HG03558 (cell line): ENCODE measurements around the gene ARMC6.
"Not testable (repeated sequence)": the region's sequence is repeated elsewhere in the genome, so short reads cannot be mapped to it uniquely, and the experiment has no call there.

Source experiments
- ATAC-seq: cut with Tn5 transposase; IDR thresholded peaks from one replicate; pipeline ENCODE4 v1.9.1; 2021; ENCODE audit warnings: moderate number of reproducible peaks; ENCODE audit not compliant: unreplicated experiment; ENCODE audit errors: extremely low read depth

The ARMC6 gene

DNA sequence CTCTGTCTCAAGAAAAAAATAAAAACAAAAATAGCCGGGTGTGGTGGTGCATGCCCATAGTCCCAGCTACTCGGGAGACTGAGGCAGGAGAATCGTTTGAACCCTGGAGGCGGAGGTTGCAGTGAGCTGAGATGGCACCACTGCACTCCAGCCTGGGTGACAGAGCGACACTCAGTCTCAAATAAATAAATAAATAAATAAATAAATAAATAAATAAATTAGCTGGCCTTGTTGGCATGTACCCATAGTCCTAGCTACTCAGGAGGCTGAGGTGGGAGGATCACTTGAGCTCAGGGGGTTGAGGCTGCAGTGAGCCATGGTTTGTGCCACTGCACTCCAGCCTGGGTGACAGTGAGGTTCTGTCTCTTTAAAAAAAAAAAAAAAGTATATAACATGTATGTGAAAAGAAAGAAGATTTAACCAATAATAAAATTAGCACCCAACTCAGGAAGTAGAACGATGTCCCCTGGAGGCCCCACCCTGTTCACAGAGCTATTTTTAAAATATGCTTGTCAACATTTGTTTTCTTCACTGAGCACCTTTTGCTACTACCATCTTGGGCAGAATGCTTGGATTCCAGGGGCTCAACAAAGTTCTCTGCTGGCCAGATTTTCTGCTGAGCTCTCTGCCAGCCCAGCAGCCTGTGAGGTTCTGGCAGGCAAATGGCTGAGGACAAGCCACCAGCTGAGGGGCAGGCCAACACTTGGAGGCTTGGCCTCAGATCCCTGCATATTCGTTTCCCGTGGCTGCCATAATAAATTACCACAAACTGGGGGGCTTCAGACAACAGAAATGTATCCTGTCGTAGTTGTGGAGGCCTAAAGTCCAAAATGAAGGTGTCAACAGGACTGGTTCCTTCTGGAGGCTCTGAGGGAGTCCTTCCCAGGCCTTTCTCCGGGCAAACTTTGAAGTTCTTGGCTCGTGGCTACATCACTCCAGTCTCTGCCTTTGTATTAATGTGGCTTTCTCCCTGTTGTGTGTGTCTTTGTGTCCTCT lies 35.6 kb downstream of the ARMC6 start:
- ATAC-seq: no peak

DNA sequence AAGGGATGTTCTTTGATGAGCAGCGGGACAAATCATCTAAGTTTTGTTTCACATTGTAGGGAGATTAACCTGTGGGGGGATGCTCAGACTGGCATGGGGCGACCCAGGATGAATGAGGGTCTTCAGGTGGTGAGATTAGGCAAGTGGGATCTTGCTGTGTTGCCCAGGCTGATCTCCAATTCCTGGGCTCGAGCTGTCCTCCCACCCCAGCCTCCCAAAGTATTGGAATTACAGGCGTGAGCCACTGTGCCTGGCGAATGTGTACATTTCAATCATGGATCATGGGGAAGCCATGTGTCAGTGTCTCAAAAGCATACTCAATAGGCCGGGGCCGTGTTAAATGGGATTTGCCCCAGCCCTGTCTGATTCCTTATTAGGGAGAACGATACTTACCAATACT lies 38.5 kb downstream of the ARMC6 start:
- ATAC-seq: no peak

DNA sequence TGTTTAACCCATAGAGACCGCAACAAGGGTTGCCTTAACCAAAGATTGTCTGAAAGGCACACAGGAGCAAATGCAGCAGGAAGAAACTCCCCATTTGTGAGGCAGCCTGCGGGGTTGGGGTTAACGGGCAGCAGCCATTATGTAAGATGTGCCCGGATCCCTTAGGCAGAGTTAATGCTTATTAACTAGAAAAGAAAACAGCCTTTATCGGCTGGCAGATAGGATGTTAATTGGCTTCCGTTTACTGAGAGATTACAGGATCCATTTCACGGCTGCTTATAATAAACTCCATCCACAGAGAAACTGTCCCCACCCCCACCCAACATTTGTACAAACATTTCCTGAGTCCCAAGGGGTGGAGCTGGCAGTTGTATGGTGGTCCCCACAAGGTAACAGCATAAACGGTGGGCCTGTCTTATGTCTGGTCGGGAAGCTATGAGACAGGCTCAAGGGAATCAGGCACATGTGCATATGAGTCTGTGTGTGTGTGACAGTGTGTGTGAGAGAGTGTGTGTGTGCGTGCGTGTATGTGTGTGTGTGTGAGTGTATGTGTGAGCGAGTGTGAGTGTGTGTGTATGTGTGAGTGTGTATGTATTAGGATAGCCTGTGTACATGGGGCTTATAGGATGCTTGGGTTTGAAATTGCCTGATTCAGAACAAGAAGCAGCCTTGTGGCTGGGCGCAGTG lies 40.9 kb downstream of the ARMC6 start:
- no peak for ATAC-seq

DNA sequence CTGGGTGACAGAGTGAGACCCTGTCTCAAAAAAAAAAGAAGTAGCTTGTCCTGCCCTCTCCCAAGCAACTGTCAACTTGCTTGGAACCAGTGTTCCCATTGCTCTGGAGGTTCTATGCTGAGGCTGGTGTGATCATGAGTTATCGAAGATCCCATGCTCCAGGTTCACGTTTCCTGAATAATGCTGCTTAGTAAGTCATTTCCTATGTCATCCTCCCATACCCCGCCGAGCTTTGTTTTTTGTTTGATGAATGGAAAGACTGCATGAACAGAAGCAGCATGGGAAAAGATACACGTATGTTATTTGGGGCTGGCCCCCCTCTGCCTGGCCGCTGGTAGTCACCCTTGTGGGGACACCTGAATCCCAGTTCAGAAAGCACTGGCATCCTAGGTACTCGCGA lies 41.7 kb downstream of the ARMC6 start:
- no peak for ATAC-seq

DNA sequence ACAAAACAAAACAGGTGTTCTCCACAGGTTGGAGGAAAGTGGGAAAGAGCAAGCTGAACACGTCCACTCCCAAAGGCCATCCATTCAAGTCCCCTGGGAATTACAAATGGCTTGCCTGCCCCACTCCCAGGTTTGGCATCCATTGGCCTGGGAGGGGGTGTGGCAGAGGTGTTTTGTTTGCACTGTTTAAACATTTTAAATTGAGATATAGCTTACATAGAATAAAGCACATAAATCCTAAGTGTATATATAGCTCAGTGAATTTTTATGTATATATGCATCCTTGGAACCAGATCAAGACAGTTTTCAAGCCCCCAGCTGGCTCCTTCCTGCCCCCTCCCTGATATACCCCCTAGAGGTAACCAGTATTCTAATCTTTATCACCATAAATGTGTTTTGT lies 43.1 kb downstream of the ARMC6 start:
- ATAC-seq: no peak

DNA sequence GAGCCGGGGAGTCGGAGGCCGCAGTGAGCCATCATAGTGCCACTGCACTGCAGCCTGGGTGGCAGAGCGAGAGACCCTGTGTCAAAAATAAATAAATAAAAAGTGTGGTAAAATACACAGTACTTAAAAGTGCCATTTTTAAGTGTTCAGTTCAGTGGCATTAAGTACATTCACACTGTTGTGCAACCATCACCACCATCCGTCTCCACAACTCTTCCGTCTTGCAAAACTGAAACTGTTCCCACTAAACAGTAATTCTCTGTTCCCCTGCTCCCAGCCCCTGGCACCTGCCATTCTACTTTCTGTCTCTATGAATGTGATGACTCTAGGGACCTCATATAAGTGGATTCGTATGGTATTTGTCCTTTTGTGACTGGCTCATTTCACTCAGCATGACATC lies 43.7 kb downstream of the ARMC6 start:
- no peak for ATAC-seq

DNA sequence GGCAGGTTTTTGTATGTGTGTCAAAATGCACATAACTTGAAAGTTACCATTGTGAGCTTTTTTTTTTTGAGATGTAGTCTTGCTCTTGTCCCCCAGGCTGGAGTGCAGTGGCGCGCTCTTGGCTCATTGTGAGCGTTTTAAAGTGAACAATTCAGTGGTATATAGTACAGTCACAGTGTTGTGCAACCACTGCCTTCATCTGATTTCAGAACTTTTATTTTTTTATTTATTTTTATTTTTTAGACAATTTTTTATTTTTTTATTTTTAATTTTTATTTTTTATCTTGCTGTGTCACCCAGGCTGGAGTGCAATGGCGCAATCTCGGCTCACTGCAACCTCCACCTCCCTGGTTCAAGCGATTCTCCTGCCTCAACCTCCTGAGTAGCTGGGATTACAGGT lies 45.4 kb downstream of the ARMC6 start:
- no peak for ATAC-seq

DNA sequence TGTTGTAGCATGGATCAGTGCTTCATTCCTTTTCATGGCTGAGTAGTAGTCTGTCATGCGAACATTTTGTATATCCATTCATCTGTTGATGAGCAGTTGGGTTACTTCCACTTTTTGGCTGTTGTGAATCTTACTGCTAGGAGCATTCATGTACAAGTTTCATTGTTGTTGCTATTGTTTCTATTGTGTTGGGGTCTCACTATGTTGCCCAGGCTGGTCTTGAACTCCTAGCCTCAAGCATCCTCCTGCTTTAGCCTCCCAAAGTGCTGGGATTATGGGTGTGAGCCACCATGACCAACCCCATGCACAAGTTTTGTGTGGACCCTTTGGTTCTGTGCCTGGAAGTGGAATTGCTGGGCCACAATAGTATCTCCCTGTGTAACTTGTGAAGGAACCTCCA lies 46.2 kb downstream of the ARMC6 start:
- ATAC-seq: no peak

DNA sequence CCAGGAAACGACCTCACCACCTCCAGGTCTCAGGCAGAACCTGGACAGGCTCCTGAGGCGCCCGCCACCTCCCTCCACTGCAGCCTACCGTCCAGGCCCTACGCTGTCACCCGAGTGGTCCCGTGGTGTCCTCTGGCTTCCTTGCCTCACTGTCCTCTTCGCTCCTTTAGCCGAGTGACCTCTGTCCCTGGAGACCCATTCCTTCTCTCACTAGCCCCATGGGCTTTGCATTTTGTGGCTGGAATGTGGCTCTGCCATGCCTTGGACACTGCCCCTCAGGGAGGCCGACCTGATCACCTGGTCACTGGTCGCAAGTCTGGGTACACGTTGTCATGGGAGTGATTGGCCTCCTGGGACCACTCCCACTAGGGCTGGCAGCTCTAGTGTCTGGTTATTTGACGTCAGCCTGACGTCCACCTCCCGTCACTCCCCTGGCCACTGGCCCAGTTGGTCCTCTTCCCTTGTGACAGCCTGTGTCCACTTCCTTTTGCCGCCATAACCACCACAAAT lies 48.3 kb downstream of the ARMC6 start:
- ATAC-seq: no peak

DNA sequence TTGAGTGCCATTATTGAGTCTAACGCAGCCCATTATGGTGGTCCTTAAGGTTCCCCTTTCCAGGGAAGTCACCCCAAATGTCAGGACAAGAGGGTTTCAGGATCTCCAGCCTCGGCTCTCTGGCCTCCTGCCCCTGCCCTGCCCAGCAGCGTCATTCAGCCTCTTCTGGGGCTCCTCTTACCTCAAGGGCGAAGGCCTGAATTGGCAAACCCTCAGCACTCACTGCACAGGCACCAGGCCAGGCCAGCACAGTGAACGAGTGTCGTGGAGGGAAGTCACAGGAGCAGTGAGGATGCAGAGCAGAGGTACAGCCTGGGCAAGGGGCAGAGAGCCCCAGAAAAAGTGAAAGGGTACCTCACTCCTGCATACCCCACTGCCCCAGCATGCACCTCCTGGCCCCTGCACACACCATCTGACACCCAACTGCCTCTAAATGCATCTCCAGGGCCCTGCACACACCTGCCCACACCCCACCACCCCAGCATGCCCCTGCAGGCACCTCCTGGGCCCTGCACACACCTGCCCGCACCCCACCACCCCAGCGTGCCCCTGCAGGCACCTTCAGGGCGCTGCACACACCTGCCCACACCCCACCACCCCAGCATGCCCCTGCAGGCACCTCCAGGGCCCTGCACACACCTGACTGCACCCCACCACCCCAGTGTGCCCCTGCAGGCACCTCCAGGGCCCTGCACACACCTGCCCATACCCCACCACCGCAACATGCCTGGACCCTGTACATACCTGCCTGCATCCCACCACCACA lies 50.2 kb downstream of the ARMC6 start:
- ATAC-seq: no peak

DNA sequence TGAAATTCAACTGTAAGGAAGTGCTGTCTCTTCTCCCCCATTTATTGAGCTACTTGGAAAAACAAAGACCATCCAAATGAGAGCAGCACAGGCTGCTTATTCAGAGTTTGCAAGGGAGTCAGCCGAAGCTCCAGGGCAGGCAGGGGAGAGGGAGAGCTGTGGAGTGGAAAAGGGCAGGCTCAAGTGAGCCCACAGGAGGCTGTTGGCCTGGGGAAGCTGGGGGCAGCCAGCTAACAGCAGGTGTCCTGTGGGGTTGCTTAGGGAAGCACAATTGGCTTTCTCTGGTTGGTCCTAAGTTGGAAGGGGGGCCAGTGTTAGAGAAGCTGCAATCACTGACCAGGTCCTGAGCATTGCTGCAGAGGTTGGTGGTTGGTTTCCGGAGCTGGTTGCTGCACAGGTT lies 54.3 kb downstream of the ARMC6 start:
- no peak for ATAC-seq

DNA sequence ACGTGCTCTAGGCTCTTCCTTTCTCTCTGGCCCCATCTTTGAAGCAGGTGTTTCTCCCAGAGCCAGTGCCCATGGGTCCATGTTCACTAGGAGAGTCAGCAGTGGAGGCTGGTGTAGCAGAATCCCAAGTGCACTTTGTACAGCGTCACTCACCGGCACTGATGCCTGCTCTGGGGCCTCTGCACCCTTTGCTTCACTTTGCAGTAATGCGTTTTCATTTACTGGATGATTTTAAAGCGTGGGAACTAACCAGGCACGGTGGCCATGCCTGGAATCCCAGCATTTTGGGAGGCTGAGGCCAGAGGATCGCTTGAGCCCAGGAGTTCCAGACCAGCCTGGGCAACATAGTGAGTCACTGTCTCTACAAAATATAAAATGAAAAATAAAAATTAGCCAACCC lies 61.1 kb downstream of the ARMC6 start:
- no peak for ATAC-seq

DNA sequence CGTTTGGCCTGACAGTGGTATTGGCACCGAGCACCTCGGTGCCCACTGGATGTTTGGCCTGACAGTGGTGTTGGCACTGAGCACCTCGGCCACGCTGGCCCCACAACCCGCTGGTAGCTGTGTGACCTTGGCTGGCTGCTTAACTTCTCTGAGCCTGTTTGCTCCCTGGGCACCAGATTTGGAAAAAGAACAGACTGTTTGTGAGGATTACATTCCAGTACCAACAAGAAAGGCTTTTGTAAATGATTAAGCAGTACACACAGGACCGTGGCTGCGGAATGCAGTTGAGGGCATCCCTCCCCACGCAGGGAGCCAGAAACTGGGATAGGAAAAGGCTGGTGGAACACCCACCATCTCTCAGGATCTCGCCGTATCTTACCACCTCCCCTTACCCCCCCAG lies 62.3 kb downstream of the ARMC6 start:
- no peak for ATAC-seq

DNA sequence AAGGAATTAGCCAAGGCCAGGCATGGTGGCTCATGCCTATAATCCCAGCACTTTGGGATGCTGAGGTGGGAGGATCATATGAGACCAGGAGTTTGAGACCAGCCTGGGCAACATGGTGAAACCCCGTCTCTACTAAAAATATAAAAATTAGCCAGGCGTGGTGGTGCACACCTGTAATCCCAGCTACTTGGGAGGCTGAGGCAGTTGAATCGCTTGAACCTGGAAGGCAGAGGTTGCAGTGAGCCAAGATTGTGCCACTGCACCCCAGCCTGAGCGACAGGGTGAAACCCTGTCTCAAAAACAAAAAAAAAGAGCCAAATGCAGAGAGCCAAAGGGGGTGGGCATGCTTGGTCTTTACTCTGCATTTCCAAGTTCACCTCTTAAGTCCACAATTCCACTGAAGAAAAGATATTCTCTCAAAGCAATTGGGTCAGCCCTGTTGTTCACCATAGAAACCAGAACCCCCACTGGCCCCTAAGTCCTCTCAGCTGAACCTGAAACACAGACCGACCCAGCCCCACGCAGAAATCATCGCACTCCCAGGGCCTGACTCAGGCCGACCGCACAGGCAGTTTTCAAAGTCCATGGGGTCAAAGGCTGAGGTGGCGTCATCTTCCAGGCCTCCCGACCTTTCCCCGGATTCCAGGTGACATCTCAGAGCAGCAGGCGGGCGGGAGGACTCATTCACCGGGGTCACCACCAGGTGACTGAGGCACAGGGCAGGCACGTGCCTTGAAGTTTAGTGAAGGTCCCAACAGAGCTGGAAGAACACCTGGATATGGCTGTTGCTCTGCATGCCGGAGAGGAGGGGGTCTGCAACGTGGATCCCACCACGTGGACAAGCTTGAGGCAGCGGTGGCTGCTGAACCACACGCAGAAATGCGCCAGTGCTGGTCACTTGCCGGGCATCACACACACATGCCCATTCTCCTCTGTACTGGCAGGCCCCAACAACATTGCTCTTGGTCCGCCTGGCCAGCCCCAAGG lies 63.5 kb downstream of the ARMC6 start:
- ATAC-seq: no peak

DNA sequence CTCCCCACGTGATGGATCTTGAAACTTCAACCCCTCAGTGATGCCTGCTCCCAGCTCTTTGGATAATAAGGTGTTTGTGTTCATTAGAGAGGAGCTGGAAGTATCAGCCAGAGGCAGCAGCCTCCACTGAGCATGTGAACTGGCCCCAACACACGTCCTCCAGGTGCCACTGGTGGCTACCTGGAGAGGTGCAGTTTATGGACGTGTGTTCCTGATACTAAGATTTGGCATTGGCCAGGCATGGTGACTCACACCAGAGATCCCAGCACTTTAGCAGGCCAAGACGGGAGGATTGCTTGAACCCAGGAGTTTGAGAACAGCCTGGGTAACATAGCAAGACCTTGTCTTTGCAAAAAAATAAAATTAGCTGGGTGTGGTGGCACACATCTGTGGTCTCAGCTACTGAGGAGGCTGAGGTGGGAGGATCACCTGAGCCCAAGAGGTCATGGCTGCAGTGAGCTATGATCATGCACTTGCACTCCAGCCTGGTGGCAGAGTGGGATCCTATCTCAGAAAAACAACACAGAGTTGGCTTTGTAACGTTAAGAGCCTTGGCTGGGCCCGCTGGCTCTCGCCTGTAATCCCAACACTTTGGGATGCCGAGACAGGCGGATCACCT lies 64.8 kb downstream of the ARMC6 start:
- no peak for ATAC-seq

DNA sequence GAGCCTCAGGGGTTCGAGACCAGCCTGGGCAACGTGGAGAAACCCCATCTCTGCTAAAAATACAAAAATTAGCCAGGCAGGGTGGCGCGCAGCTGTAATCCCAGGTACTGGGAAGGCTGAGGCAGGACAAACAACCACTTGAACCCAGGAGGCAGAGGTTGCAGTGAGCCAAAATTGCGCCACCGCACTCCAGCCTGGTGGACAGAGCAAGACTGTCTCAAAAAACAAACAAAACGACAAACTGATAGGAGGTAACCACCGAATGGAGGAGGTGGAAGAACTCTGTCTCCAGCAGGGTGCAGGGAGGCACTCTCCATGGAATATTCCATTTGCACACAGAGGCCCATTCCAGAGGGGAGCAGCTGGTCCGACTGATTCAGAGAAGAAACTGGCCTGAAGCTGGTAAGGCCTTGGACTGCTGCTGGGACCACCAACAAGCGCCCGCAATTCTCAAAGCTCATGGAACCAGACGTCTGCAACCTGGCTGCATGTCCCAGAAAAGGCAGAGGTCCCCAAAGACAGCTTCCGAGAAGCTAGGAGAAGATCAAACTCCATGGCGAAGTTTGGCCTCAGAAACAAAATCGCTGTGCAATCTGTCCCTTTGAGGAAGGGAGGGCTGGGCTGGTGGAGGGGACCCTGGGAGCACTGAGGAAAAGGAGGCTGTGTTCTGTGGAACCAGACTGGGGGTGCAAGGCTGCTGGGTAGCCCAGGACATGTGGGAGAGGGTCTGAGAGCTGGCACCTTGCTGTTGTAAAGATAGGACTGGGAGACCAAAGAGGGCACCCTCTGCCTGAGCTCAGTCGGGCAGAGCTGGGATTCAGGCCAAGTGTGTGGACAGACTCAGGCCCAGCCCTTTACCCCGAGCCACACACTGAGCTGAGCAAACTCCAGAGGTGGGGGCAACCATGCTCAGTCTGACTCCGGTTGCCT lies 65.6 kb downstream of the ARMC6 start:
- ATAC-seq: no peak

DNA sequence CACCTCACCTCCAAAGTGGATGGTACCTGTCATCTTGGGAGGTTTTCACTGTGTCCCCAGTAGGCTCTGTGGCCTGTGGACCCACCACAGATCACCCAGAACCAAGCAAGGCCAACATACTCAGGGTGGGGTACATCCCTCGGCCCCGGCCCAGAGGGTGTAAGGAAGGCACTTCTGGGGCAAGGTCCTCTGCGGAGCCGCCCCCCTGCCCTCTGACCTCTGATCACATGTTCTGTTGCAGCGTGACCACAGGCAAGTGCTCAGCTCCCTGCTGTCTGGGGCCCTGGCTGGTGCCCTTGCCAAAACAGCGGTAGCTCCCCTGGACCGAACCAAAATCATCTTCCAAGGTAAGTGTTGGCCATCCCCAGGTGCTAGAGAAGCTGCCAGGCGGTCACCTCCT lies 68.1 kb downstream of the ARMC6 start:
- no peak for ATAC-seq

DNA sequence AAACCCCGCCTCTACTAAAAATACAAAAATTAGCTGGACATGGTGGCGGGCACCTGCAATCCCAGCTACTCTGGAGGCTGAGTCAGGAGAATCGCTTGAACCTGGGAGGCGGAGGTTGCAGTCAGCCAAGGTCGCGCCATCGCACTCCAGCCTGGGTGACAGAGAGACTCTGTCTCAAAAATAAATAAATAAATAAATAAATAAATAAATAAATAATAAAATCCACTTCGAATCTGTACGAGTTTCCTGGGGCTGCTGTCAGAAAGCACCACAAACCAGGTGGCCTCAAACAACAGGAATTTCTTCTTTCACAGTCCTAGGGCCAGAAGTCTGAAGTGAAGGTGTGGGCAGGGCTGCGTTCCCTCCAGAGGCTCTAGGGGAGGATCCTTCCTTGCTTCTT lies 69.2 kb downstream of the ARMC6 start:
- not testable (repeated sequence) for ATAC-seq
